NCI-H2171 (cell line): ENCODE results near the gene TMEM179.
"Not testable (repeated sequence)": the region's sequence is repeated elsewhere in the genome, so short reads cannot be mapped to it uniquely, and the experiment has no call there.

ENCODE experiments used
- DNase-seq: peaks from one replicate; lab custom pipeline; 2025; lab: John Stamatoyannopoulos, UW

TMEM179 gene

GRCh38 chr14:104637546-104638003 is 33.0 kb upstream of the TMEM179 start:
- DNase-seq = no peak

GRCh38 chr14:104636846-104637545 is 32.4 kb upstream of the TMEM179 start:
- not testable (repeated sequence) for DNase-seq

- DNase-seq = no peak
Measured at GRCh38 chr14:104636131-104636530, 31.6 kb upstream of the TMEM179 start.

- DNase-seq = no peak
Measured at GRCh38 chr14:104635717-104636116, 31.1 kb upstream of the TMEM179 start.

- DNase-seq = no peak
Measured at GRCh38 chr14:104634886-104635570, 30.5 kb upstream of the TMEM179 start.

GRCh38 chr14:104634138-104634760 is 29.7 kb upstream of the TMEM179 start:
- no peak for DNase-seq

GRCh38 chr14:104633276-104634137 is 28.9 kb upstream of the TMEM179 start:
- no peak for DNase-seq

GRCh38 chr14:104632781-104633180 is 28.2 kb upstream of the TMEM179 start:
- no peak for DNase-seq

- DNase-seq = no peak
Measured at GRCh38 chr14:104624939-104625338, 20.4 kb upstream of the TMEM179 start.

- no peak for DNase-seq
Measured at GRCh38 chr14:104614126-104614812, 9.7 kb upstream of the TMEM179 start.

GRCh38 chr14:104611881-104612280 is 7.3 kb upstream of the TMEM179 start:
- DNase-seq = no peak

GRCh38 chr14:104610749-104611310 is 6.3 kb upstream of the TMEM179 start:
- no peak for DNase-seq

- DNase-seq = no peak
Measured at GRCh38 chr14:104609666-104610065, 5.1 kb upstream of the TMEM179 start.

- peak; percentile 47 for DNase-seq
Measured at GRCh38 chr14:104603711-104604401, 716 bp downstream of the TMEM179 start.

- DNase-seq = no peak
Measured at GRCh38 chr14:104602933-104603325, 1.6 kb downstream of the TMEM179 start.

- no peak for DNase-seq
Measured at GRCh38 chr14:104602315-104602932, 2.1 kb downstream of the TMEM179 start.

GRCh38 chr14:104601786-104602185 is 2.8 kb downstream of the TMEM179 start:
- DNase-seq = peak; percentile 76

- no peak for DNase-seq
Measured at GRCh38 chr14:104600805-104601204, 3.8 kb downstream of the TMEM179 start.

- DNase-seq = no peak
Measured at GRCh38 chr14:104600141-104600643, 4.4 kb downstream of the TMEM179 start.

GRCh38 chr14:104599446-104599845 is 5.1 kb downstream of the TMEM179 start:
- DNase-seq = no peak
